H9 (cell line): ENCODE results near the gene RAP1GDS1. TPM values are rescaled to one million over a fixed set of nuclear protein-coding genes. Genes with fewer than 3 reads are reported as not detected.

Experiments
- DNase-seq: peaks from one replicate; pipeline ENCODE4 v3.0.0-alpha.2; 2017
- H2AFZ ChIP-seq: one replicate; pipeline ENCODE4 v1.6.1; 2013; ENCODE audit warnings: mild to moderate bottlenecking, low read length, control low read depth, moderate library complexity
- H2AK5ac ChIP-seq: 2 replicates; pipeline ENCODE4 v1.6.1; 2013; ENCODE audit warnings: low read length, control low read depth, mixed read lengths; ENCODE audit not compliant: insufficient read length
- H2BK120ac ChIP-seq: one replicate; pipeline ENCODE4 v1.6.1; 2013; ENCODE audit warnings: low read depth, mild to moderate bottlenecking, low read length, control low read depth, inconsistent platforms; ENCODE audit not compliant: poor library complexity, severe bottlenecking
- H2BK12ac ChIP-seq: 2 replicates; pipeline ENCODE4 v1.6.1; 2013; ENCODE audit warnings: low read length, control low read depth, mixed read lengths, low read depth; ENCODE audit not compliant: insufficient read length
- H2BK15ac ChIP-seq: 2 replicates; pipeline ENCODE4 v1.6.1; 2013; ENCODE audit warnings: low read depth, low read length, control low read depth
- H2BK20ac ChIP-seq: one replicate; pipeline ENCODE4 v1.6.1; 2013; ENCODE audit warnings: low read depth, mild to moderate bottlenecking, low read length, control low read depth, inconsistent platforms; ENCODE audit not compliant: poor library complexity, severe bottlenecking
- H2BK5ac ChIP-seq: 2 replicates; pipeline ENCODE4 v1.6.1; 2013; ENCODE audit warnings: low read length, control low read depth, mixed read lengths; ENCODE audit not compliant: insufficient read length
- H3K14ac ChIP-seq: 2 replicates; pipeline ENCODE4 v1.6.1; 2013; ENCODE audit warnings: low read length, control low read depth; ENCODE audit not compliant: insufficient read depth
- H3K18ac ChIP-seq: 2 replicates; pipeline ENCODE4 v1.6.1; 2013; ENCODE audit warnings: low read depth, mild to moderate bottlenecking, mixed read lengths, low read length, control low read depth; ENCODE audit not compliant: insufficient read length
- H3K23ac ChIP-seq: 2 replicates; pipeline ENCODE4 v1.6.1; 2013; ENCODE audit warnings: low read length, control low read depth, mixed read lengths, low read depth; ENCODE audit not compliant: insufficient read length
- H3K23me2 ChIP-seq: 2 replicates; pipeline ENCODE4 v1.6.1; 2013; ENCODE audit warnings: low read depth, mild to moderate bottlenecking, mixed read lengths, low read length, control low read depth; ENCODE audit not compliant: insufficient read length, poor library complexity, severe bottlenecking
- H3K27ac ChIP-seq: 2 replicates; pipeline ENCODE4 v1.5.1; 2013; ENCODE audit warnings: low read length, control low read depth, mixed read lengths, low read depth; ENCODE audit not compliant: insufficient read length
- H3K27me3 ChIP-seq: 2 replicates; pipeline ENCODE4 v1.6.1; 2013; ENCODE audit warnings: low read length, control low read depth, inconsistent platforms; ENCODE audit not compliant: insufficient read depth
- H3K4ac ChIP-seq: 2 replicates; pipeline ENCODE4 v1.6.1; 2013; ENCODE audit warnings: low read depth, mild to moderate bottlenecking, control low read depth, inconsistent platforms, low read length, moderate library complexity
- H3K4me1 ChIP-seq: 2 replicates; pipeline ENCODE4 v1.6.1; 2013; ENCODE audit warnings: low read length, control low read depth, inconsistent platforms; ENCODE audit not compliant: insufficient read depth
- H3K4me2 ChIP-seq: 2 replicates; pipeline ENCODE4 v1.6.1; 2013; ENCODE audit warnings: low read length, control low read depth, mixed read lengths; ENCODE audit not compliant: insufficient read length, insufficient read depth
- H3K56ac ChIP-seq: 2 replicates; pipeline ENCODE4 v1.6.1; 2013; ENCODE audit warnings: low read depth, mild to moderate bottlenecking, mixed read lengths, low read length, control low read depth; ENCODE audit not compliant: insufficient read length
- H3K79me1 ChIP-seq: 2 replicates; pipeline ENCODE4 v1.6.1; 2013; ENCODE audit warnings: low read depth, mild to moderate bottlenecking, moderate library complexity, low read length, control low read depth, inconsistent platforms; ENCODE audit not compliant: insufficient read depth, poor library complexity, severe bottlenecking
- H3K79me2 ChIP-seq: 2 replicates; pipeline ENCODE4 v1.6.1; 2013; ENCODE audit warnings: low read length, control low read depth, inconsistent platforms; ENCODE audit not compliant: insufficient read depth
- H3K9ac ChIP-seq: 2 replicates; pipeline ENCODE4 v1.6.1; 2013; ENCODE audit warnings: low read length, control low read depth, mixed read lengths; ENCODE audit not compliant: insufficient read length; ENCODE audit errors: extremely low read depth
- H3K9me3 ChIP-seq: one replicate; pipeline ENCODE4 v1.6.1; 2013; ENCODE audit warnings: low read depth, low read length, inconsistent platforms; ENCODE audit not compliant: control insufficient read depth
- H3T11ph ChIP-seq: one replicate; pipeline ENCODE4 v1.6.1; 2013; ENCODE audit warnings: mild to moderate bottlenecking, low read length, control low read depth, inconsistent platforms
- H4K20me1 ChIP-seq: one replicate; pipeline ENCODE4 v1.6.1; 2013; ENCODE audit not compliant: control insufficient read depth, insufficient read length, insufficient read depth
- H4K5ac ChIP-seq: 2 replicates; pipeline ENCODE4 v1.6.1; 2013; ENCODE audit warnings: low read depth, mild to moderate bottlenecking, mixed read lengths, low read length, control low read depth; ENCODE audit not compliant: insufficient read length
- H4K8ac ChIP-seq: replicated peaks from 2 replicates; pipeline ENCODE4 v1.6.1; 2013; ENCODE audit warnings: low read length, control low read depth, mixed read lengths, low read depth; ENCODE audit not compliant: insufficient read length
- H4K91ac ChIP-seq: 2 replicates; pipeline ENCODE4 v1.6.1; 2013; ENCODE audit warnings: low read depth, mild to moderate bottlenecking, moderate library complexity, mixed read lengths, low read length, control low read depth; ENCODE audit not compliant: insufficient read length
- H3K27ac Mint-ChIP-seq, 3 experiments: 2 replicates in 2 of 3; 3 replicates in 1 of 3; pipeline ENCODE4 v1.8.0; 2020 to 2021; ENCODE audit warnings: mixed read lengths in 3 of 3, mild to moderate bottlenecking in 1 of 3, moderate library complexity in 1 of 3
- H3K27me3 Mint-ChIP-seq: 2 replicates; pipeline ENCODE4 v1.8.0; 2021; ENCODE audit warnings: low read depth, mild to moderate bottlenecking, moderate library complexity, mixed read lengths
- H3K36me3 Mint-ChIP-seq, 3 experiments: 2 replicates in 2 of 3; 3 replicates in 1 of 3; pipeline ENCODE4 v1.8.0; 2020 to 2021; ENCODE audit warnings: low read depth in 3 of 3, mixed read lengths in 3 of 3; ENCODE audit not compliant: insufficient read depth in 1 of 3
- H3K4me1 Mint-ChIP-seq, 2 experiments: 2 replicates each; pipeline ENCODE4 v1.8.0; 2020; ENCODE audit warnings: mixed read lengths in 2 of 2
- H3K4me3 Mint-ChIP-seq, 2 experiments: 2 replicates in 1 of 2; 3 replicates in 1 of 2; pipeline ENCODE4 v1.8.0; 2020 to 2021; ENCODE audit warnings: mild to moderate bottlenecking in 2 of 2, mixed read lengths in 2 of 2, moderate library complexity in 1 of 2
- H3K9me3 Mint-ChIP-seq, 2 experiments: 2 replicates in 1 of 2; 3 replicates in 1 of 2; pipeline ENCODE4 v1.8.0; 2020; ENCODE audit warnings: mild to moderate bottlenecking in 2 of 2, mixed read lengths in 2 of 2, moderate library complexity in 1 of 2
- WGBS: extraction: QIAGEN DNeasy Blood & Tissue Kit; methylation state at CpG from one replicate; pipeline ENCODE4 v1.1.7; 2013; ENCODE audit warnings: missing lambda C conversion rate, low lambda C conversion rate, mixed read lengths; ENCODE audit not compliant: insufficient read length; ENCODE audit errors: extremely low coverage; 5-methylcytosine and 5-hydroxymethylcytosine counted together
- total RNA-seq: library from RNA; stranded (reverse); gene quantifications from 2 replicates; pipeline ENCODE4 v1.2.1, GENCODE V29; 2021
- TF ChIP-seq, protein P1 (sequence below): fragments of 200-600 bp; sonication (generic); conservative IDR thresholded peaks from 3 replicates; pipeline ENCODE4 v1.8.0; 2021; ENCODE audit warnings: antibody characterized with exemption, mild to moderate bottlenecking

The RAP1GDS1 gene
- total RNA-seq, 1 experiment from 2014 or later = 25.2 TPM

DNA sequence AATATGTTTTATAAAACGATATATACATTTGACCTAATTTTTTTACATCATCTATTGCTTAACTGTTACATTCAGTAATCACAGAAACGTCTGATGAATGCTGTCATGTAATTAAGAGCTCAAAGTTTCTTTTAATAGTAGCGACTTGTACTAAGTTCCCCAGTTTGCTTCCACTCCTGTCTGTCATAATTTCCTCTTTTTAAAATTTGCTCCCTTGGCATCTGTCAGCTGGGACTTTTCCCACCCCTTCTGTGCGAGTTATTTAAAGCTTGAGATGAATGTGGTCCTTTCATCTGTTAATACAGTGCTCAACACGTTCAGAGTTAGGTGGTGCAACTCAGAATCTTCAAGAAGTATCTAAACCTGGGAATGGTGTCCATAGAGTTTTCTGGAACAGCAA, 1.2 kb downstream of the RAP1GDS1 start:
- Histone ChIP-seq H3K4me2 (peak overlapping the region; percentile 89), H4K8ac (no peak overlapping the region), H2BK15ac (no peak overlapping the region), H3K23me2 (peaks cover 15% of the 10 kb centered on the region), H2AK5ac (no peak overlapping the region), H3K4ac (no peak overlapping the region), H3K79me2 (peaks cover 8% of the 10 kb centered on the region; the same call in 1 of the 2 replicates), H2AFZ (no peak overlapping the region), H3K18ac (no peak overlapping the region), H3K9ac (no peak overlapping the region), H3K56ac (no peak overlapping the region), H4K20me1 (no peaks in the 10 kb centered on the region), H2BK120ac (no peak overlapping the region), H2BK12ac (no peak overlapping the region), H3K27ac (no peak overlapping the region), H4K5ac (no peak overlapping the region), H3K23ac (no peak overlapping the region), H3T11ph (no peak overlapping the region), H4K91ac (no peak overlapping the region), H2BK20ac (no peak overlapping the region), H3K14ac (no peak overlapping the region), H3K9me3 (no peaks in the 10 kb centered on the region), H3K4me1 (peaks cover 7% of the 10 kb centered on the region; the same call in 1 of the 2 replicates), H2BK5ac (no peak overlapping the region), H3K79me1 (no peaks in the 10 kb centered on the region), H3K27me3 (no peaks in the 10 kb centered on the region)
- Mint-ChIP-seq H3K9me3 (peaks cover 0 to 4% of the 10 kb centered on the region in 2 experiments; a peak in 1 of 5 replicates), H3K4me1 (peaks cover 18 to 26% of the 10 kb centered on the region in 2 experiments), H3K27me3 (no peaks in the 10 kb centered on the region), H3K4me3 (peak overlapping the region; percentile 96 to 97), H3K27ac (no peak overlapping the region), H3K36me3 (peaks cover 4 to 6% (median 6%) of the 10 kb centered on the region in 3 experiments; a peak in 5 of 7 replicates)
- TF ChIP-seq, protein P1, sequence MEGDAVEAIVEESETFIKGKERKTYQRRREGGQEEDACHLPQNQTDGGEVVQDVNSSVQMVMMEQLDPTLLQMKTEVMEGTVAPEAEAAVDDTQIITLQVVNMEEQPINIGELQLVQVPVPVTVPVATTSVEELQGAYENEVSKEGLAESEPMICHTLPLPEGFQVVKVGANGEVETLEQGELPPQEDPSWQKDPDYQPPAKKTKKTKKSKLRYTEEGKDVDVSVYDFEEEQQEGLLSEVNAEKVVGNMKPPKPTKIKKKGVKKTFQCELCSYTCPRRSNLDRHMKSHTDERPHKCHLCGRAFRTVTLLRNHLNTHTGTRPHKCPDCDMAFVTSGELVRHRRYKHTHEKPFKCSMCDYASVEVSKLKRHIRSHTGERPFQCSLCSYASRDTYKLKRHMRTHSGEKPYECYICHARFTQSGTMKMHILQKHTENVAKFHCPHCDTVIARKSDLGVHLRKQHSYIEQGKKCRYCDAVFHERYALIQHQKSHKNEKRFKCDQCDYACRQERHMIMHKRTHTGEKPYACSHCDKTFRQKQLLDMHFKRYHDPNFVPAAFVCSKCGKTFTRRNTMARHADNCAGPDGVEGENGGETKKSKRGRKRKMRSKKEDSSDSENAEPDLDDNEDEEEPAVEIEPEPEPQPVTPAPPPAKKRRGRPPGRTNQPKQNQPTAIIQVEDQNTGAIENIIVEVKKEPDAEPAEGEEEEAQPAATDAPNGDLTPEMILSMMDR = no peak
- DNase-seq = no peak
- no CpG with 5 or more reads among the region's 5 CpGs for WGBS
